OCI-LY1 (cell line): Measurements from ENCODE around the gene PDE3A.

Experiments
- CTCF ChIP-seq: fragments of 200-600 bp; sonication (generic), shearing (Covaris generic); IDR thresholded peaks from 2 replicates; pipeline ENCODE4 v1.5.1; 2017; ENCODE audit warnings: mild to moderate bottlenecking, antibody characterized with exemption, low read length, moderate library complexity, mixed read lengths
- EZH2 ChIP-seq: fragments of 200-600 bp; sonication (generic), shearing (Covaris generic); IDR thresholded peaks from 2 replicates; pipeline ENCODE4 v1.8.0; 2017; ENCODE audit warnings: borderline replicate concordance, mixed run types, mild to moderate bottlenecking, antibody characterized with exemption, low read length, moderate library complexity, mixed read lengths

GRCh38 chr12:20718294-20718693, 350.0 kb downstream of the PDE3A start:
- no peak for TF ChIP-seq CTCF
- TF ChIP-seq EZH2, result no peak
